ENCODE data around the gene CAV2. TPM values are rescaled to one million over a fixed set of nuclear protein-coding genes. Genes with fewer than 3 reads are reported as not detected.
A peak's percentile ranks its signal among the peaks of the same experiment; 100 is the strongest.

Gene CAV2
- total RNA-seq, 1 experiment from 2014 or later = 260 TPM

DNA sequence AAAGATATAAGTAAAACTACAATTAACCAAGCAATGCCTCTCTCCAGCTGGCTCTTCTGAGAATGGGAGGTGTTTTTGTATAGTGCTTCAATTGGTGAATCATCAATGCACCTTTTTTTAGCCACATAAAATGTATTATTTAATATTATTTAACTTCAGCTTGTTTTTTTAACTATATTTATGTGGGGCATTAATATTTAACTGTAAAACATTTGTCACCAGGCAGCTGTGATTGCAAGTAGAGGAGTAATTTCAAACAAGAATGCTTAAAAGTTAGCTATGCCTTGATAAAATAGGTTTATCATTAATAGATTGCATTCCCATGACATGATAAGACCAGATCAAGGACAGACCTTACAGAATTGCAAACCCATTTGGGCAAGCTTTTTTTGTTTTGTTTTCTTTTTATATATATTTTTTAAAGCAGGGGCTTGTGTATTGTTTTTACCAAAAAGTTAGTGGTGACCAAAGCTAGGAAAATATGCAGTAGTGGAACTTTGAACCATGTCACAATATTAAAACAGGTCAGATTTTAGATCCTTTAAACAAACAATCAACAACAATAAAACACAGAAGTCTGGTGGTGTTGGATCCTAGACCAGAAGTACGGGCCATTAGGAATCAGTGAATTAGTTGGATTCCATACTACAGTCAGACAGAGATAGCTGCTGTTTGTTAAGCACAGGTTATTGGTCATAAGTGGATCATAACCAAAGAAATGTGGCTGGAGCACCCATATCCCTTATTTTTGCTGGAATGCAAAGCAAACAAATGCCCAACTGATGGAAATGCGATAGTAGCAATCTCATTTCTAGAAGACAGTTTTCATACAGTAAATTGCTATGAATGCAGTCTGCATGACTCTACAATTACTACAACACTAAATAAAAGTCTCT lies 2.9 kb downstream of the CAV2 start:
- TF ChIP-seq, protein P1, sequence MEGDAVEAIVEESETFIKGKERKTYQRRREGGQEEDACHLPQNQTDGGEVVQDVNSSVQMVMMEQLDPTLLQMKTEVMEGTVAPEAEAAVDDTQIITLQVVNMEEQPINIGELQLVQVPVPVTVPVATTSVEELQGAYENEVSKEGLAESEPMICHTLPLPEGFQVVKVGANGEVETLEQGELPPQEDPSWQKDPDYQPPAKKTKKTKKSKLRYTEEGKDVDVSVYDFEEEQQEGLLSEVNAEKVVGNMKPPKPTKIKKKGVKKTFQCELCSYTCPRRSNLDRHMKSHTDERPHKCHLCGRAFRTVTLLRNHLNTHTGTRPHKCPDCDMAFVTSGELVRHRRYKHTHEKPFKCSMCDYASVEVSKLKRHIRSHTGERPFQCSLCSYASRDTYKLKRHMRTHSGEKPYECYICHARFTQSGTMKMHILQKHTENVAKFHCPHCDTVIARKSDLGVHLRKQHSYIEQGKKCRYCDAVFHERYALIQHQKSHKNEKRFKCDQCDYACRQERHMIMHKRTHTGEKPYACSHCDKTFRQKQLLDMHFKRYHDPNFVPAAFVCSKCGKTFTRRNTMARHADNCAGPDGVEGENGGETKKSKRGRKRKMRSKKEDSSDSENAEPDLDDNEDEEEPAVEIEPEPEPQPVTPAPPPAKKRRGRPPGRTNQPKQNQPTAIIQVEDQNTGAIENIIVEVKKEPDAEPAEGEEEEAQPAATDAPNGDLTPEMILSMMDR (conservative IDR thresholded peaks at IDR 0.05) = no peak
- TF ChIP-seq EZH2 (IDR thresholded peaks at IDR 0.05; ENCODE audit: low read depth) = no peak
- H3K4me1 ChIP-seq (replicated peaks; ENCODE audit: insufficient read depth) = peaks cover 22% of the 10 kb centered on the region
- no peaks in the 10 kb centered on the region for H3K9me3 ChIP-seq (ENCODE audit: insufficient read depth, low read depth)
- H2AFZ ChIP-seq = no peak overlapping the region
- ChIA-PET CTCF (interaction anchor here (0.7 kb wide), 1 partner anchor 13 kb away, joined by 4 read pairs; no protein-coding TSS in a partner anchor), POLR2A (ENCODE audit: unreplicated experiment) (interaction anchor here (0.5 to 1.1 kb wide), 6 partner anchors 8 to 325 kb away, joined by 3 to 9 read pairs (median 5); no protein-coding TSS in a partner anchor)
- peak overlapping the region; percentile 94 for H3K4me2 ChIP-seq
- peaks cover 14% of the 10 kb centered on the region for H3K36me3 ChIP-seq (ENCODE audit: low read depth)
- intact Hi-C loops (cut with micrococcal nuclease; ENCODE audit: unreplicated experiment) = loop anchor here (1.0 kb wide), 1 partner anchor 9 kb away; no protein-coding TSS in a partner anchor
- H3K27ac ChIP-seq = no peak overlapping the region; the same call in 1 of the 2 replicates
- no TSS peak for BruUV-seq (replicated peaks)
- peaks cover 26% of the 10 kb centered on the region for H3F3A ChIP-seq (ENCODE audit: insufficient read depth, low read depth)
- H3K79me2 ChIP-seq (ENCODE audit: low read depth) = peaks cover 37% of the 10 kb centered on the region
- H3K9me2 ChIP-seq (ENCODE audit: insufficient read depth) = no peaks in the 10 kb centered on the region
- no peaks in the 10 kb centered on the region for H4K20me1 ChIP-seq (ENCODE audit: insufficient read depth)
- H3K27me3 ChIP-seq (ENCODE audit: insufficient read depth, low read depth) = no peaks in the 10 kb centered on the region
- H3K4me3 ChIP-seq = peak overlapping the region; percentile 89; the same call in 1 of the 2 replicates
- DNase-seq = no peak

- CTCF ChIA-PET = no interaction called here
- no peaks in the 10 kb centered on the region for H3K9me3 ChIP-seq (ENCODE audit: insufficient read depth, low read depth)
- peaks cover 14% of the 10 kb centered on the region for H3K36me3 ChIP-seq (ENCODE audit: low read depth)
- H3K9me2 ChIP-seq (ENCODE audit: insufficient read depth) = no peaks in the 10 kb centered on the region
- H2AFZ ChIP-seq = no peak overlapping the region
- H3K4me3 ChIP-seq = no peak overlapping the region
- peaks cover 37% of the 10 kb centered on the region for H3K79me2 ChIP-seq (ENCODE audit: low read depth)
- no peaks in the 10 kb centered on the region for H4K20me1 ChIP-seq (ENCODE audit: insufficient read depth)
- no peaks in the 10 kb centered on the region for H3K27me3 ChIP-seq (ENCODE audit: insufficient read depth, low read depth)
- POLR2A ChIA-PET (ENCODE audit: unreplicated experiment) = interaction anchor here (0.6 kb wide), 1 partner anchor 17 kb away, joined by 3 read pairs; no protein-coding TSS in a partner anchor
- no peak overlapping the region for H3K4me2 ChIP-seq
- no TSS peak for BruUV-seq (replicated peaks)
- peaks cover 18% of the 10 kb centered on the region for H3F3A ChIP-seq (ENCODE audit: insufficient read depth, low read depth)
- peaks cover 22% of the 10 kb centered on the region for H3K4me1 ChIP-seq (replicated peaks; ENCODE audit: insufficient read depth)
- intact Hi-C loops (cut with micrococcal nuclease; ENCODE audit: unreplicated experiment) = no loop called here
- DNase-seq = no peak
- no peak overlapping the region for H3K27ac ChIP-seq
- TF ChIP-seq EZH2 (IDR thresholded peaks at IDR 0.05; ENCODE audit: low read depth) = no peak
- TF ChIP-seq, protein P1 (conservative IDR thresholded peaks at IDR 0.05) = no peak
Observed at GRCh38 chr7:116503835-116504234, 4.3 kb downstream of the CAV2 start.

GRCh38 chr7:116505278-116505677 lies 5.7 kb downstream of the CAV2 start:
- no peak overlapping the region for H2AFZ ChIP-seq
- H3K9me2 ChIP-seq (ENCODE audit: insufficient read depth) = no peaks in the 10 kb centered on the region
- H3K79me2 ChIP-seq (ENCODE audit: low read depth) = peaks cover 31% of the 10 kb centered on the region
- peaks cover 22% of the 10 kb centered on the region for H3K4me1 ChIP-seq (replicated peaks; ENCODE audit: insufficient read depth)
- intact Hi-C loops (cut with micrococcal nuclease; ENCODE audit: unreplicated experiment) = no loop called here
- H3F3A ChIP-seq (ENCODE audit: insufficient read depth, low read depth) = peaks cover 13% of the 10 kb centered on the region
- H3K4me3 ChIP-seq = no peak overlapping the region
- POLR2A ChIA-PET (ENCODE audit: unreplicated experiment) = interaction anchor here (0.6 kb wide), 1 partner anchor 51 kb away, joined by 3 read pairs; no protein-coding TSS in a partner anchor
- H3K9me3 ChIP-seq (ENCODE audit: insufficient read depth, low read depth) = no peaks in the 10 kb centered on the region
- H3K27ac ChIP-seq = no peak overlapping the region
- CTCF ChIA-PET = no interaction called here
- H3K36me3 ChIP-seq (ENCODE audit: low read depth) = peaks cover 14% of the 10 kb centered on the region
- BruUV-seq (replicated peaks) = no TSS peak
- no peak for DNase-seq
- no peaks in the 10 kb centered on the region for H4K20me1 ChIP-seq (ENCODE audit: insufficient read depth)
- TF ChIP-seq, protein P1 (conservative IDR thresholded peaks at IDR 0.05) = no peak
- TF ChIP-seq EZH2 (IDR thresholded peaks at IDR 0.05; ENCODE audit: low read depth) = no peak
- H3K27me3 ChIP-seq (ENCODE audit: insufficient read depth, low read depth) = no peaks in the 10 kb centered on the region
- no peak overlapping the region for H3K4me2 ChIP-seq
